MCF 10A (cell line): ENCODE measurements around the gene PAWR. TPM values are rescaled to one million over a fixed set of nuclear protein-coding genes. Genes with fewer than 3 reads are reported as not detected.
"Not testable (repeated sequence)": the region's sequence is repeated elsewhere in the genome, so short reads cannot be mapped to it uniquely, and the experiment has no call there.

Source experiments
- BruUV-seq: library from RNA; stranded (reverse); fragments of 400-500 nt; replicated peaks from 2 replicates; lab custom pipeline; 2021; lab: Mats Ljungman, UMichigan
- CTCF ChIA-PET: fragments of 300-600 bp; sonication (Branson Sonifier 250); formaldehyde crosslinking; extraction: SDS; loops from one replicate; lab custom pipeline; 2021; ENCODE audit warnings: antibody characterized with exemption, inconsistent platforms; lab: Yijun Ruan, JAX
- POLR2A ChIA-PET: fragments of 300-600, 350-650 bp; sonication (Branson Sonifier 250); formaldehyde crosslinking; extraction: SDS; loops from one replicate; lab custom pipeline; 2020; ENCODE audit warnings: antibody characterized with exemption, inconsistent platforms; lab: Yijun Ruan, JAX
- DNase-seq: peaks from one replicate; pipeline ENCODE4 v3.0.0-alpha.2; 2018; ENCODE audit not compliant: unreplicated experiment
- H3K27ac Mint-ChIP-seq: one replicate; pipeline ENCODE4 v1.8.0; 2022; ENCODE audit warnings: mild to moderate bottlenecking, low read depth, mixed read lengths; ENCODE audit not compliant: unreplicated experiment
- H3K27me3 Mint-ChIP-seq: one replicate; pipeline ENCODE4 v1.8.0; 2022; ENCODE audit warnings: mixed read lengths; ENCODE audit not compliant: insufficient read depth, unreplicated experiment
- H3K36me3 Mint-ChIP-seq: one replicate; pipeline ENCODE4 v1.8.0; 2022; ENCODE audit warnings: mild to moderate bottlenecking, moderate library complexity, mixed read lengths; ENCODE audit not compliant: insufficient read depth, unreplicated experiment
- H3K4me1 Mint-ChIP-seq: one replicate; pipeline ENCODE4 v1.8.0; 2022; ENCODE audit warnings: mixed read lengths; ENCODE audit not compliant: insufficient read depth, unreplicated experiment
- H3K4me3 Mint-ChIP-seq: one replicate; pipeline ENCODE4 v1.8.0; 2022; ENCODE audit warnings: mild to moderate bottlenecking, moderate library complexity, mixed read lengths; ENCODE audit not compliant: unreplicated experiment
- H3K9me3 Mint-ChIP-seq: one replicate; pipeline ENCODE4 v1.8.0; 2022; ENCODE audit warnings: mixed read lengths; ENCODE audit not compliant: unreplicated experiment
- intact Hi-C: fragments of 100-400 bp; cut with micrococcal nuclease; formaldehyde crosslinking; loops from 2 replicates; pipeline ENCODE4 v1.14.1; 2022
- total RNA-seq: library from RNA; stranded (reverse); gene quantifications from 2 replicates; pipeline ENCODE4 v1.2.3, GENCODE V29; 2022
- TF ChIP-seq, protein P1 (sequence below): fragments of 200-600 bp; IDR thresholded peaks from one replicate; pipeline ENCODE4 v1.8.0; 2022; ENCODE audit warnings: antibody characterized with exemption, mild to moderate bottlenecking; ENCODE audit not compliant: unreplicated experiment

The PAWR gene
- total RNA-seq, 1 experiment from 2014 or later, result 330 TPM

DNA sequence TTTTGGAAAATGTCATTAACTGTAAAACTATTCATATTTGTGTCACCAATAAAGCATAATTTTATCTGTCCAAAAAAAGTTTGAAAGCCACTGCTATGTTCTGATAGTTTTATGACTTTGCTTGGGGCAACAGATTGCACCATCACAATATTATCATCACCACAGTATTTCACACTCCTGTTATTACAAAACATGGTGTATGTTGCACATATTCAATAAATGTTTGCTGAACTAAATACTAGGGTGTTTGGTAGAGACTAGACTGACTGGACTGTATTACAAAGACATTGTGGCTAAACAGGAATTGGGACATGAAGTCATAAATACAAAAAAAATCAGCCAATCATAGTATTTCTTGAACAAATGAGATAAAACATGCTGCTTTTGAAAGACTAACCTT is 55.1 kb downstream of the PAWR start:
- H3K9me3 Mint-ChIP-seq, result no peaks in the 10 kb centered on the region
- intact Hi-C loops, result loop anchor here (1.0 to 5.0 kb wide), 2 partner anchors 52 to 88 kb away; no protein-coding TSS in a partner anchor
- peaks cover 6% of the 10 kb centered on the region for H3K36me3 Mint-ChIP-seq
- DNase-seq, result peak; percentile 84
- peak overlapping the region; percentile 75 for H3K27ac Mint-ChIP-seq
- TF ChIP-seq, protein P1, sequence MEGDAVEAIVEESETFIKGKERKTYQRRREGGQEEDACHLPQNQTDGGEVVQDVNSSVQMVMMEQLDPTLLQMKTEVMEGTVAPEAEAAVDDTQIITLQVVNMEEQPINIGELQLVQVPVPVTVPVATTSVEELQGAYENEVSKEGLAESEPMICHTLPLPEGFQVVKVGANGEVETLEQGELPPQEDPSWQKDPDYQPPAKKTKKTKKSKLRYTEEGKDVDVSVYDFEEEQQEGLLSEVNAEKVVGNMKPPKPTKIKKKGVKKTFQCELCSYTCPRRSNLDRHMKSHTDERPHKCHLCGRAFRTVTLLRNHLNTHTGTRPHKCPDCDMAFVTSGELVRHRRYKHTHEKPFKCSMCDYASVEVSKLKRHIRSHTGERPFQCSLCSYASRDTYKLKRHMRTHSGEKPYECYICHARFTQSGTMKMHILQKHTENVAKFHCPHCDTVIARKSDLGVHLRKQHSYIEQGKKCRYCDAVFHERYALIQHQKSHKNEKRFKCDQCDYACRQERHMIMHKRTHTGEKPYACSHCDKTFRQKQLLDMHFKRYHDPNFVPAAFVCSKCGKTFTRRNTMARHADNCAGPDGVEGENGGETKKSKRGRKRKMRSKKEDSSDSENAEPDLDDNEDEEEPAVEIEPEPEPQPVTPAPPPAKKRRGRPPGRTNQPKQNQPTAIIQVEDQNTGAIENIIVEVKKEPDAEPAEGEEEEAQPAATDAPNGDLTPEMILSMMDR, result no peak
- H3K4me1 Mint-ChIP-seq, result peaks cover 28% of the 10 kb centered on the region
- ChIA-PET CTCF (interaction anchor here (1.3 to 2.5 kb wide), 2 partner anchors 44 to 57 kb away, joined by 4 to 6 read pairs; no protein-coding TSS in a partner anchor), POLR2A (interaction anchor here (0.7 to 2.7 kb wide), 8 partner anchors 16 to 88 kb away, joined by 3 to 67 read pairs (median 6); partner anchors contain the start of gene PAWR)
- BruUV-seq, result no TSS peak
- no peaks in the 10 kb centered on the region for H3K27me3 Mint-ChIP-seq
- peak overlapping the region; percentile 52 for H3K4me3 Mint-ChIP-seq

DNA sequence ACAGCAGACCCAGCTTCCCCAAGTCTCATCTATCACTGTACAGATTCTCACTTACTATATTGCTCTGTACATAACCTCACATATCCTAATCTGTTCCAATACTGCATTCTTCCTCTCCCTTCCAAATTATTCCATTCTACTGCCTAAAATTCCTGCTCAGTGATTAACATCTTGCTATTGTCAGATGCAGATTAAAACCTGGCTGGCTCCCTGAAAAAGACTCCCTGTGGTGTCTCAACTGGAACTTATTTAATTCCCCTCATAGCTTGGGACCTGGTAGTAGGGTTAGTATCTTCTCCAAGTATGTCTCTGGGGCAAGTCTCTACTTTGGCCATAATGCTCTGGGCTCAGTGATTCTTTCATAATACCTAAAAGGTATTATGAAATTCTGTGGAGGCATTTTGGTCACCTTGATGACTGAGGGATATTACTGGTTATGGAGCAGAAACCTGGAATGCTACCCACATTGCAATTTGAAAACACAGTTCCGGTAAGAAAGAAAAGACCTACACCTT is 55.8 kb downstream of the PAWR start:
- H3K27me3 Mint-ChIP-seq, result no peaks in the 10 kb centered on the region
- ChIA-PET CTCF (interaction anchor here (1.3 kb wide), 1 partner anchor 58 kb away, joined by 4 read pairs; no protein-coding TSS in a partner anchor), POLR2A (interaction anchor here (0.7 to 1.4 kb wide), 8 partner anchors 15 to 88 kb away, joined by 3 to 33 read pairs (median 5); partner anchors contain the start of gene PAWR)
- TF ChIP-seq, protein P1, result no peak
- H3K27ac Mint-ChIP-seq, result peak overlapping the region; percentile 75
- no TSS peak for BruUV-seq
- peak overlapping the region; percentile 52 for H3K4me3 Mint-ChIP-seq
- peak; percentile 73 for DNase-seq
- peaks cover 28% of the 10 kb centered on the region for H3K4me1 Mint-ChIP-seq
- peaks cover 6% of the 10 kb centered on the region for H3K36me3 Mint-ChIP-seq
- intact Hi-C loops, result loop anchor here (1.0 to 5.0 kb wide), 2 partner anchors 52 to 88 kb away; no protein-coding TSS in a partner anchor
- no peaks in the 10 kb centered on the region for H3K9me3 Mint-ChIP-seq

DNA sequence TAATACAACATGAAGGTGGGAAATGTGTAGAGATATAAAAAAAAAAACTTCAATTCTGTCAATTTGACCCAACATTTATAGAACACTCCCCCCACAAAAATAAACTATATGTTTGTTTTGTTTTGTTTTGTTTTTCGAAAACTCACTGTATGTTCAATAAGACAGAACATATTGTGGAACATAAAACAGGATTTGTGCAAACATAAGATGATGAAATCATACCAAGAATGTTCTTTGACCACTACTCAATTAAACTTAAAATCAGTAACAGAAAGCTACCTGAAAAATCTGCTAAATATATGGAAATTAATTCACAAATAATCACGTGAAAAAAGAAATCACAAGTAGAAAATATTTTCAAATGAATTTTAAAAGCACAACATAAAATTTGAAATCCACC is 61.2 kb downstream of the PAWR start:
- intact Hi-C loops, result no loop called here
- POLR2A ChIA-PET, result interaction anchor here (0.7 to 1.9 kb wide), 7 partner anchors 10 to 61 kb away, joined by 3 to 13 read pairs (median 4); partner anchors contain the start of gene PAWR

DNA sequence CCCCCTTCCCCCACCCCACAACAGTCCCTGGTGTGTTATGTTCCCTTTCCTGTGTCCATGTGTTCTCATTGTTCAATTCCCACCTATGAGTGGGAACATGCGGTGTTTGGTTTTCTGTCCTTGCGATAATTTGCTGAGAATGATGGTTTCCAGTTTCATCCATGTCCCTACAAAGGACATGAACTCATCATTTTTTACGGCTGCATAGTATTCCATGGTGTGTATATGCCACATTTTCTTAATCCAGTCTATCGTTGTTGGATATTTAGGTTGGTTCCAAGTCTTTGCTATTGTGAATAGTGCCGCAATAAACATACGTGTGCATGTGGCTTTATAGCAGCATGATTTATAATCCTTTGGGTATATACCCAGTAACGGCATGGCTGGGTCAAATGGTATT is 64.0 kb downstream of the PAWR start:
- BruUV-seq, result not testable (repeated sequence)

More for the DNA sequence above, 61.2 kb downstream of the PAWR start:
- no TSS peak for BruUV-seq
- Mint-ChIP-seq H3K9me3 (no peaks in the 10 kb centered on the region), H3K4me3 (no peak overlapping the region), H3K36me3 (peaks cover 27% of the 10 kb centered on the region), H3K27ac (peak overlapping the region; percentile 7), H3K4me1 (peaks cover 25% of the 10 kb centered on the region), H3K27me3 (no peaks in the 10 kb centered on the region)
- DNase-seq, result no peak
- CTCF ChIA-PET, result interaction anchor here (1.0 kb wide), 1 partner anchor 10 kb away, joined by 5 read pairs; no protein-coding TSS in a partner anchor
- TF ChIP-seq, protein P1, result no peak

More for the DNA sequence above, 64.0 kb downstream of the PAWR start:
- Mint-ChIP-seq H3K36me3 (peaks cover 27% of the 10 kb centered on the region), H3K4me1 (peaks cover 18% of the 10 kb centered on the region)
- H3K27me3 Mint-ChIP-seq, DNase-seq, CTCF ChIA-PET, intact Hi-C loops, H3K27ac Mint-ChIP-seq, H3K4me3 Mint-ChIP-seq, POLR2A ChIA-PET, H3K9me3 Mint-ChIP-seq: not testable (repeated sequence)
